IMR-90 (cell line): ENCODE results near the gene GPR180.

Experiments used
- BHLHE40 ChIP-seq: fragments of 150-350 bp; IDR thresholded peaks from 2 replicates; pipeline ENCODE4 v1.6.1; 2016; ENCODE audit warnings: mild to moderate bottlenecking, low read depth, low read length
- CEBPB ChIP-seq: IDR thresholded peaks from 2 replicates; pipeline ENCODE4 v1.6.1; 2012; ENCODE audit warnings: low read depth, low read length, improper control_type of control experiment
- CTCF ChIP-seq: conservative IDR thresholded peaks from 2 replicates; pipeline ENCODE4 v1.5.1; 2012; ENCODE audit warnings: mild to moderate bottlenecking, low read depth, low read length, improper control_type of control experiment
- MAZ ChIP-seq: IDR thresholded peaks from 2 replicates; pipeline ENCODE4 v1.6.1; 2012; ENCODE audit warnings: low read depth, mild to moderate bottlenecking, low read length, improper control_type of control experiment, moderate library complexity, borderline replicate concordance
- POLR2A ChIP-seq: IDR thresholded peaks from 2 replicates; pipeline ENCODE4 v1.6.1; 2012; ENCODE audit warnings: mild to moderate bottlenecking, low read depth, low read length
- RCOR1 ChIP-seq: IDR thresholded peaks from 2 replicates; pipeline ENCODE4 v1.6.1; 2012; ENCODE audit warnings: mild to moderate bottlenecking, low read length, improper control_type of control experiment; ENCODE audit not compliant: insufficient replicate concordance
- RFX5 ChIP-seq: IDR thresholded peaks from 2 replicates; pipeline ENCODE4 v1.8.0; 2012; ENCODE audit warnings: low read depth, mild to moderate bottlenecking, low read length, moderate library complexity
- SMC3 ChIP-seq: fragments of 150-350 bp; IDR thresholded peaks from 2 replicates; pipeline ENCODE4 v1.6.1; 2016; ENCODE audit warnings: low read depth, mild to moderate bottlenecking, antibody characterized with exemption, low read length, moderate library complexity
- TF ChIP-seq, protein P1 (sequence below): fragments of 150-350 bp; IDR thresholded peaks from 2 replicates; pipeline ENCODE4 v1.6.1; 2017; ENCODE audit warnings: mild to moderate bottlenecking, antibody characterized with exemption, low read length, low read depth
- TF ChIP-seq, protein P2 (sequence below): fragments of 150-350 bp; IDR thresholded peaks from 2 replicates; pipeline ENCODE4 v1.6.1; 2016; ENCODE audit warnings: low read depth, mild to moderate bottlenecking, low read length, moderate library complexity, borderline replicate concordance

- TF ChIP-seq CTCF (no peak), RFX5 (no peak), POLR2A (no peak), CEBPB (no peak), BHLHE40 (no peak), MAZ (no peak), RCOR1 (no peak), SMC3 (no peak)
- TF ChIP-seq, protein P1, sequence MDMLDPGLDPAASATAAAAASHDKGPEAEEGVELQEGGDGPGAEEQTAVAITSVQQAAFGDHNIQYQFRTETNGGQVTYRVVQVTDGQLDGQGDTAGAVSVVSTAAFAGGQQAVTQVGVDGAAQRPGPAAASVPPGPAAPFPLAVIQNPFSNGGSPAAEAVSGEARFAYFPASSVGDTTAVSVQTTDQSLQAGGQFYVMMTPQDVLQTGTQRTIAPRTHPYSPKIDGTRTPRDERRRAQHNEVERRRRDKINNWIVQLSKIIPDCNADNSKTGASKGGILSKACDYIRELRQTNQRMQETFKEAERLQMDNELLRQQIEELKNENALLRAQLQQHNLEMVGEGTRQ, result no peak
- TF ChIP-seq, protein P2, sequence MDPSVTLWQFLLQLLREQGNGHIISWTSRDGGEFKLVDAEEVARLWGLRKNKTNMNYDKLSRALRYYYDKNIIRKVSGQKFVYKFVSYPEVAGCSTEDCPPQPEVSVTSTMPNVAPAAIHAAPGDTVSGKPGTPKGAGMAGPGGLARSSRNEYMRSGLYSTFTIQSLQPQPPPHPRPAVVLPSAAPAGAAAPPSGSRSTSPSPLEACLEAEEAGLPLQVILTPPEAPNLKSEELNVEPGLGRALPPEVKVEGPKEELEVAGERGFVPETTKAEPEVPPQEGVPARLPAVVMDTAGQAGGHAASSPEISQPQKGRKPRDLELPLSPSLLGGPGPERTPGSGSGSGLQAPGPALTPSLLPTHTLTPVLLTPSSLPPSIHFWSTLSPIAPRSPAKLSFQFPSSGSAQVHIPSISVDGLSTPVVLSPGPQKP, result no peak
Measured at GRCh38 chr13:94658926-94659597, 57.4 kb downstream of the GPR180 start.
